HCT116 (cell line): ENCODE results near the gene BBX.
"Not testable (repeated sequence)": the region's sequence is repeated elsewhere in the genome, so short reads cannot be mapped to it uniquely, and the experiment has no call there.

Experiments used
- CBX3 ChIP-seq: IDR thresholded peaks from 2 replicates; pipeline ENCODE4 v1.6.1; 2012; ENCODE audit warnings: low read depth
- ELF1 ChIP-seq: IDR thresholded peaks from 2 replicates; pipeline ENCODE4 v1.6.1; 2012; ENCODE audit warnings: low read depth, borderline replicate concordance
- EZH2 ChIP-seq: fragments of 200-600 bp; sonication (generic); IDR thresholded peaks from 2 replicates; pipeline ENCODE4 v1.6.1; 2017; ENCODE audit warnings: antibody characterized with exemption, mixed run types
- EZH2phosphoT487 ChIP-seq: fragments of 200-600 bp; IDR thresholded peaks from 2 replicates; pipeline ENCODE4 v1.6.1; 2018; ENCODE audit warnings: antibody characterized with exemption, borderline replicate concordance
- MAX ChIP-seq: IDR thresholded peaks from 2 replicates; pipeline ENCODE4 v1.6.1; 2012
- POLR2A ChIP-seq: IDR thresholded peaks from 2 replicates; pipeline ENCODE4 v1.7.0; 2011; ENCODE audit warnings: borderline replicate concordance; ENCODE audit not compliant: insufficient read depth, insufficient read length; ENCODE audit errors: extremely low read depth
- POLR2AphosphoS5 ChIP-seq: IDR thresholded peaks from 2 replicates; pipeline ENCODE4 v1.6.1; 2011; ENCODE audit warnings: mild to moderate bottlenecking, low read depth, low read length, moderate library complexity
- SP1 ChIP-seq: IDR thresholded peaks from 2 replicates; pipeline ENCODE4 v1.6.1; 2012; ENCODE audit warnings: low read depth
- YY1 ChIP-seq: IDR thresholded peaks from 2 replicates; pipeline ENCODE4 v1.6.1; 2011; ENCODE audit warnings: low read length, low read depth, moderate library complexity, mild to moderate bottlenecking; ENCODE audit not compliant: insufficient replicate concordance; ENCODE audit errors: extremely low read depth
- ZBTB33 ChIP-seq: IDR thresholded peaks from 2 replicates; pipeline ENCODE4 v1.6.1; 2011; ENCODE audit warnings: mild to moderate bottlenecking, low read length, moderate library complexity; ENCODE audit not compliant: insufficient replicate concordance; ENCODE audit errors: extremely low read depth
- TF ChIP-seq, protein P1 (sequence below), 3 experiments: fragments of 200-600 bp in 1 of 3; sonication (generic) in 1 of 3; IDR thresholded peaks in 2 of 3; conservative IDR thresholded peaks in 1 of 3; 2 replicates each; pipeline ENCODE4 v1.5.1; 2012 to 2017; ENCODE audit warnings: low read depth in 2 of 3, low read length in 2 of 3, antibody characterized with exemption in 1 of 3, borderline replicate concordance in 1 of 3, control low read depth in 1 of 3, mild to moderate bottlenecking in 1 of 3, mixed read lengths in 1 of 3, mixed run types in 1 of 3, moderate library complexity in 1 of 3; ENCODE audit not compliant: insufficient read depth in 1 of 3
- TF ChIP-seq, protein P2 (sequence below): IDR thresholded peaks from 2 replicates; pipeline ENCODE4 v1.6.1; 2012; ENCODE audit warnings: low read depth
- TF ChIP-seq, protein P3 (sequence below): IDR thresholded peaks from 2 replicates; pipeline ENCODE4 v1.6.1; 2012

- TF ChIP-seq, protein P1, sequence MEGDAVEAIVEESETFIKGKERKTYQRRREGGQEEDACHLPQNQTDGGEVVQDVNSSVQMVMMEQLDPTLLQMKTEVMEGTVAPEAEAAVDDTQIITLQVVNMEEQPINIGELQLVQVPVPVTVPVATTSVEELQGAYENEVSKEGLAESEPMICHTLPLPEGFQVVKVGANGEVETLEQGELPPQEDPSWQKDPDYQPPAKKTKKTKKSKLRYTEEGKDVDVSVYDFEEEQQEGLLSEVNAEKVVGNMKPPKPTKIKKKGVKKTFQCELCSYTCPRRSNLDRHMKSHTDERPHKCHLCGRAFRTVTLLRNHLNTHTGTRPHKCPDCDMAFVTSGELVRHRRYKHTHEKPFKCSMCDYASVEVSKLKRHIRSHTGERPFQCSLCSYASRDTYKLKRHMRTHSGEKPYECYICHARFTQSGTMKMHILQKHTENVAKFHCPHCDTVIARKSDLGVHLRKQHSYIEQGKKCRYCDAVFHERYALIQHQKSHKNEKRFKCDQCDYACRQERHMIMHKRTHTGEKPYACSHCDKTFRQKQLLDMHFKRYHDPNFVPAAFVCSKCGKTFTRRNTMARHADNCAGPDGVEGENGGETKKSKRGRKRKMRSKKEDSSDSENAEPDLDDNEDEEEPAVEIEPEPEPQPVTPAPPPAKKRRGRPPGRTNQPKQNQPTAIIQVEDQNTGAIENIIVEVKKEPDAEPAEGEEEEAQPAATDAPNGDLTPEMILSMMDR (IDR thresholded peaks at IDR 0.05 in 2 of 3, conservative IDR thresholded peaks at IDR 0.05 in 1 of 3; ENCODE audit: borderline replicate concordance in 1 of 3, insufficient read depth in 1 of 3, low read depth in 2 of 3, low read length in 2 of 3): not testable (repeated sequence)
- TF ChIP-seq, protein P2, sequence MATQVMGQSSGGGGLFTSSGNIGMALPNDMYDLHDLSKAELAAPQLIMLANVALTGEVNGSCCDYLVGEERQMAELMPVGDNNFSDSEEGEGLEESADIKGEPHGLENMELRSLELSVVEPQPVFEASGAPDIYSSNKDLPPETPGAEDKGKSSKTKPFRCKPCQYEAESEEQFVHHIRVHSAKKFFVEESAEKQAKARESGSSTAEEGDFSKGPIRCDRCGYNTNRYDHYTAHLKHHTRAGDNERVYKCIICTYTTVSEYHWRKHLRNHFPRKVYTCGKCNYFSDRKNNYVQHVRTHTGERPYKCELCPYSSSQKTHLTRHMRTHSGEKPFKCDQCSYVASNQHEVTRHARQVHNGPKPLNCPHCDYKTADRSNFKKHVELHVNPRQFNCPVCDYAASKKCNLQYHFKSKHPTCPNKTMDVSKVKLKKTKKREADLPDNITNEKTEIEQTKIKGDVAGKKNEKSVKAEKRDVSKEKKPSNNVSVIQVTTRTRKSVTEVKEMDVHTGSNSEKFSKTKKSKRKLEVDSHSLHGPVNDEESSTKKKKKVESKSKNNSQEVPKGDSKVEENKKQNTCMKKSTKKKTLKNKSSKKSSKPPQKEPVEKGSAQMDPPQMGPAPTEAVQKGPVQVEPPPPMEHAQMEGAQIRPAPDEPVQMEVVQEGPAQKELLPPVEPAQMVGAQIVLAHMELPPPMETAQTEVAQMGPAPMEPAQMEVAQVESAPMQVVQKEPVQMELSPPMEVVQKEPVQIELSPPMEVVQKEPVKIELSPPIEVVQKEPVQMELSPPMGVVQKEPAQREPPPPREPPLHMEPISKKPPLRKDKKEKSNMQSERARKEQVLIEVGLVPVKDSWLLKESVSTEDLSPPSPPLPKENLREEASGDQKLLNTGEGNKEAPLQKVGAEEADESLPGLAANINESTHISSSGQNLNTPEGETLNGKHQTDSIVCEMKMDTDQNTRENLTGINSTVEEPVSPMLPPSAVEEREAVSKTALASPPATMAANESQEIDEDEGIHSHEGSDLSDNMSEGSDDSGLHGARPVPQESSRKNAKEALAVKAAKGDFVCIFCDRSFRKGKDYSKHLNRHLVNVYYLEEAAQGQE: not testable (repeated sequence)
- not testable (repeated sequence) for TF ChIP-seq POLR2AphosphoS5, MAX, ZBTB33, EZH2phosphoT487, EZH2, POLR2A, YY1, CBX3, SP1, ELF1
- TF ChIP-seq, protein P3, sequence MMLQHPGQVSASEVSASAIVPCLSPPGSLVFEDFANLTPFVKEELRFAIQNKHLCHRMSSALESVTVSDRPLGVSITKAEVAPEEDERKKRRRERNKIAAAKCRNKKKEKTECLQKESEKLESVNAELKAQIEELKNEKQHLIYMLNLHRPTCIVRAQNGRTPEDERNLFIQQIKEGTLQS: not testable (repeated sequence)
These were observed 174.6 kb downstream of the BBX start for GRCh38 chr3:107697348-107697747.
